Measurements from ENCODE around the gene PCLAF.
"Not testable (repeated sequence)": the region's sequence is repeated elsewhere in the genome, so short reads cannot be mapped to it uniquely, and the experiment has no call there.

PCLAF gene, protein sequence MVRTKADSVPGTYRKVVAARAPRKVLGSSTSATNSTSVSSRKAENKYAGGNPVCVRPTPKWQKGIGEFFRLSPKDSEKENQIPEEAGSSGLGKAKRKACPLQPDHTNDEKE

DNA sequence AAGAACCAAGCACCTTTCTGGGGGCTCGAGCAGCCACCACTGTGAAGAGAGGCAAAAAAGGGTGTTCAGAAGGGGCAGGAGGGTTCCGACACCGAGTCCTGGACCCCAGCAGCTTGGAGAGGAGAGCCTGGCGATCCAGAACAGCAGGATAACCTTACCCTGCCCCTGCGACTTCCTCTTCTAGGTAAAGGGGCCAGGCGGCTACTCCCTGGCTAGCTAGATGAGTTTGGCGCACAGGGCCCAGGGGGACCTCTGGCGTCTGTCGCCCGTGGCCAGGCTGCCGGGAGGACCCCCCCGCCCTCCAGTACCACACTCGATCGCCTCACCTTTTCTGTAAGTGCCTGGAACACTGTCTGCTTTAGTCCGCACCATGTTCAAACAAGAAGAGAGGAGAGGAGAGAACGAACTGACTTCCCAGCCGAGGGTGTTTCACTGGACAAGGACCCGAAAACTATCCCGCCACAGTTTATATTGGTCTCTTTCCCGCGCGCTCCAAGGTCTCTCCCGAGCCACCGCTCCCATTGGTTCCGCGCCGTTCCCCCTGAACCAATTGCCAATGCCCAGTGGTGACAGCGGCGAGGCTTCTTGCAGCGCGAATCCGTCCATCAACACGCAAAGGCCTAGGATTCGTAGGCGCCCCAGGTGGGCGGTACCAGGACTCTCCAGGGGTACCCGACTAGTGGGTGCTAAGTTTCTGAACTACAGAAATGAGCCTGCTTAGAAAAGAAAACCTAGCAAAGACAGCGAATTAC is at the start of gene PCLAF:
PCLAF (minus strand) TSS at position 442 of the 752 bp plus-strand sequence; CDS start at position 372, 70 bp downstream.
- peak; percentile 85 to 95 for DNase-seq (ENCODE audit: low read depth in 2 of 2)

DNA sequence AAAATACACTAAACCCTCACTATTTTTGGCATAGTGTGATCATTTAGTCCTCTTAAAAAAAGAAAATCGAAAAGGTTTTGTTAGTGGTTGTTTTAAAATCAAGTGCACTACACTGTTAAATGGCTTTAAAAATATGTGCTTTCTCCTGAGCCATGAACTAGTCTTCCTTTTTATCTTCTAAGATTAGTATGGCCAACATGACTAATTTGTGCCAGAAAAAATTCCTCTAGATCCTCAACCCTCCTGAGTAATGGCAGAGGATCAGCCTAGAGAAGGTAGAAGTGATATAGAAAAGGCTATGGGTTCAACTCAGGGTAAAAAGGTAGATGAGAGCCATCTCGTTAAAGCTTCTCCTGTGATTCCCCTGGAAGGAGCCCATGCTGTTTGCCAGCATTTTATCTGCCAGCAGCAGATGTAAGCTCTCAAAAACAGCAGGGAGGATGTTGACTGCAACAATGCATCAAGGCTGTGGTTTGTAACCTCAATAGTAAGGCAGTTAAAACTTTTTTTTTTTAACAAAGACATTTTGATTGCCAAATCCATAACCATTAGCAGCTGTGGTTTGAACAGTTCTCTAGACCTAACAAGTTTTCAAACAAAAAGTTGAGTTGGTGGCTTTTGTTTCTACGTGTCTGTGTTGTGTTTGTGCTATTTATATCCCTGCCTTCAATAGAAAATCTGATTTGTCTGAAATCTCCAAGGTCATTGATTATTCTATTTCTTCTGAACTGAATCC is 48.9 kb upstream of the PCLAF start:
- no peak for DNase-seq (ENCODE audit: low read depth in 2 of 2)

DNA sequence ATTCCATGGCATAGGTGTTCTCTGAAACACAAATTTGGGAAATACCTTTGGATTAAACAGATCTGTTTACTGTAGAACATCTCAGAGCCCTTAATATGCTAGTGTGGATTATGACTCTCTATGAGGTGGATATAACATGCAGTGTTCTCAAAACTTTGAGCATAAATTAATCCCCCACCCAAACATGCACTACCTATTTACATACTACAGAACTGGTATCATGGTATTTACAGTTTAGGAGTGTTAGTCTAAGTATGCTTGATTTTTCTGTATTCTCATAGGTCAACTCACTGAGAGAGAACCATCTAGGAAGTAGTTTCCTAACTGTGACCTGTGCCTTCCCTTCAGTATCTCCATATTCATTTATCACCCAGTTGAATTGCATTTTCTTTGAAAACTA is 48.2 kb upstream of the PCLAF start:
- DNase-seq (ENCODE audit: low read depth in 2 of 2): no peak

DNA sequence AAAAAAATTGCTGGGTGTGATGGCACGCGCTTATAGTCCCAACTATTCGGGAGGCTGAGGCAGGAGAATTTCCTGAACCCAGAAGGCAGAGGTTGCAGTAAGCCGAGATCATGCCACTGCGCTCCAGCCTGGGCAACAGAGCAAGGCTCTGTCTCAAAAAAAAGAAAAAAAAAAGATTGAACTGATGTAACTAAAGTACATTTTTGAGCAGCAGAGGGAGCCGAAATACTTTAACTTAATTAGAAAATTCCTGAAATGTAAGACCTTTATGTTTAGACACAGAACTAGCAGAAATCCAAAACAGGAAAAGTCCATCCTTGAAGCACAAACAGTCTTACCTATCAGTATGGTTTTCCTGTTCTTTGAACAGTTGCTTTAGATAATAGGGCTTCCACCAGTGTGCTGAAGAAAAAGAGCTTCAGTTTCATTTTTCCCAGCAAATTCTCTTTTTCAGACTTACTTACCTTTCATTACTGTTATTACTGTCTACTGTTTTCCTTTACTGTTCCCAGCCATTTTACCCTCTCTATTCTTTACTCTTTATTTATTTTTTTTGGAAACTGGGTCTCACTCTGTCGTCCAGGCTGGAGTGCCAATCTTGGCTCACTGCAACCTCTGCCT is 45.7 kb upstream of the PCLAF start:
- DNase-seq (ENCODE audit: low read depth in 2 of 2): no peak

DNA sequence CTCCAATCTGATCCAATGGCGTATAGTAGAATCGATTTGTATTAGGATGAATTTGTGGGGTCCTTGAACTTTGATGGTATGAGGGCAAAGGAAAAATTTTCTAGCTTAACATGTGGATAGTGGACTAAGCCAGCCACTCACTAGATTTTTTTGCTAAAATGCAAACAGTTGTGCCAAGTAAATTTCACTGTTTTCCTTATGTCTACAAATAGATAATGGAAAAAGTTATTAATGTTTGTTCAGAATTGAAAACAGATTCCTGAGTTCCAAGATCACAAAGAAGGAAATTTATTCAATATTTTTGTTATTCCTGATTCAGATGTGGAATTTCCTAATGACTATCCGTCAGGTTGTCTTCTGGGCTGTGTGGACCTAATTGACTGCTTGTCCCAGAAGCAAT is 44.0 kb upstream of the PCLAF start:
- DNase-seq (ENCODE audit: low read depth in 2 of 2): no peak

DNA sequence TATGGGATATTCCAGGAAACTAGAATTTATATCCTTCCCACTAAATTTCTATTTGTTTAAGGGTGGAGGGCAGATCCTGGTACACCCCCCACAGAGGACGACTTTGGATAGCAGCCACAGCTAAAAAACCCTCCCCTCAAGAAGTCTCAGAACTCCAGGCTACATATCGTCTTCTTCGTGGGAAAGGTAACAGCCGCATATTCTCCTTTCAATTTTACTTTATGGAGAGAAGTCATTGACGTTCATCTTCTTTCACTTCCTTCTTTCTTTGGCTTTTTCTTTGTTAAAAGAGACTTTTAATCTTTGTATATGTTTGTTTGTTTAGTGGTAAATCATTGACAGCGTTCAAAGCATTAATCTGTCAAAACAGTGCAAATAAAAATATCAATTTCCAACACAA is 42.7 kb upstream of the PCLAF start:
- DNase-seq (ENCODE audit: low read depth in 2 of 2): no peak

DNA sequence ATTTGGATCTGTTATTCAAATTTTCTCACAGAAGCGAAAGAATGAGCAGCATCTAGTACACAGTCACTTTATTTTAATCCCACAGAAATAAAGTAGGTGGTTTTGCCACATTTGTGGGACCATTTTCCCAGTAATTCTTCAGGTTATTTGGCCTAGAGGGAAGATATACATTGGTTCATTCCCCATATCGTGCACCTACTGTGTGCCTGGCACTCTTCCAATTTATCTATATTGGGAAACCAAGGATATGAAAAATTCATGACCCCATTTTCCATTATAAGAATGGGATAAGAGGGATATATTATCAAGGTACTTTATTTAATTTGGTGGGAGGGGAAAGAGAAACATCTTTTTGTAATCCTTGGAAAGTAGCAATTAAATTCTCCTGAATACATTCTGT is 41.5 kb upstream of the PCLAF start:
- no peak for DNase-seq (ENCODE audit: low read depth in 2 of 2)

DNA sequence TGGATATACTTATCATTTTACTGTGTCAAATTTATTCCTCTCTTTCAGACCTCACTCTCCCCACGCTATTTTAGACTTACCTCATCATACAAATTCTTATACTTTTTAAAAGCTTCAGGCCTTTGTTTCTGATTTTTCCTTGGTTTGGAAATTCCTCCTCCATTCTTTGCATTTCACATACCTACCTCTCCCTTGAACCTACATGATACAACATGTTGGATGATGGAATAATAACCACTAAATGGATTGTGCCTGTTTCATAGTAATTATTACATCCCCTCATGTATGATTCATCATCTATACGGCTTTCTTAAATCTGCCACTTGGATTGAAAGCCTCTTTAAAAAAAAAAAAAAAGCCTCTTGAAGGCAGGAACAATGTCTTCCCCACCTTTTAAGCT is 31.0 kb upstream of the PCLAF start:
- no peak for DNase-seq (ENCODE audit: low read depth in 2 of 2)

DNA sequence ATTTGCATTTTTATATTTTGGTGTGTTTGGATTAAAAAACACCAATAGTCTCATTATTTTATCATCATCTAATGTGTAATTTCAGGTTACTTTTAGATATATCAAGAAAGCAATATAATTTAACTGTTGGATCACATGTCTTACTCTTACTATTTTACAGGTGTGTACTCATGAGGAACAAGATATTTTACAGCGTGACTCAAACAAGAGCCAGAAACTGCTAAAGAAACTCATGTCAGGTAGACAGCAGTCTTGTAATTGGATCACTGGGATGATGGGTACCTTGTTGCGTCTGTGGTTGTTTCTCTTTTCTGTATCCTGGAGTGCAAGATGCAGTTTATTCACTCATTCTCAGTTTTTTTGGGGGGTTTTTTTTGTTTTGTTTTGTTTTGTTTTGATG is 19.3 kb upstream of the PCLAF start:
- DNase-seq (ENCODE audit: low read depth in 2 of 2): no peak

DNA sequence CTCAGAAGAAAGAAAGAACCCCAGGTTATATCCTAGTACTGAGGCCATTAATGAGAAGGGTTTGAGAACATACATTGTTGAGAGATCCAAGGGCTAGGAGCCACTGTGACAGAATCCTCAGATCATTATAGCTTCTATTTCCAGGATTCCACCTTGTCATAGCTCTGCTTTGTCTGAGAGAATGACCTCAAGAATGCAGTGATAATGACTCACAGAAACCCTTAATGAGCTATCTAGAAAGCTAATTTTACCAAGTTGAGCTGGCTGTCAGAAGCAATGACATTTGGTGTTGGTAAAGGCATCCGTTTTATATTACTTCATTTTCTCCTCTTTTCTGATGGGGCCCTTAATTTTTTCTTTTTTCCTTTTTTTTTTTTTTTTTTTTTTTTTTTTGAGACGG is 17.3 kb upstream of the PCLAF start:
- no peak for DNase-seq (ENCODE audit: low read depth in 2 of 2)

DNA sequence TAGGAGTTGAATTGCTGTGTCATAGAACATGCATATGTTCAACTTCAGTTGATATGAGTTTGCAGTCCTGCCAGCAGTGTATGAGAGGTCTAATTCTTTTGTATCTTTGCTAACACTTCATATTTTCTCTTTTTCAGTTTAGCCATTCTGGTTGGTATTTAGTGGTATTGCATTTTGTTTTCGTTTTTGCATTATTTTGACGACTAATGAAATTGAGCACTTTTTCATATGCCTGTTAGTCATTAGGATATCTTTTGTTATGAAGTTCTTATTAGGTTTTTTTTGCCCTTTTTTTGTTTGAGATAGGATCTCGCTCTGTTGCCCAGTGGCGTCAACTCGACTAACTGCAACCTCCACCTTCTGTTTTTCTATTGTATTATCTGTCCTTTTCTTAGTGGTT is 15.5 kb upstream of the PCLAF start:
- DNase-seq (ENCODE audit: low read depth in 2 of 2): no peak

DNA sequence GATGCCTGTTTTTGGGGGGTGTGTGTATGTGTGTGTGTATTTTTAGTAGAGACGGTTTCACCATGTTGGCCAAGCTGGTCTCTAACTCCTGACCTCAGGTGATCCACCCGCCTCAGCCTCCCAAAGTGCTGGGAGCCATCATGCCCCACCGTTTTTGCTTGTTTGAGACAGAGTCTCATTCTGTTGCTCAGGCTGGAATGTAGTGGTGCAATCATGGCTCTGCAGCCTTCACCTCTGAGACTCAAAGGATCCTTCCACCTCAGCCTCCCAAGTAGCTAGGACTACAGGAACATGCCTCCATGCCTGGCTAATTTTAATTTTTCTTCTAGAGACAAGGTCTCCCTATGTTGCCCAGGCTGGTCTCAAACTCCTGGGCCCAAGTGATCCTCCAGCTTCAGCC is 11.2 kb upstream of the PCLAF start:
- DNase-seq (ENCODE audit: low read depth in 2 of 2): not testable (repeated sequence)

DNA sequence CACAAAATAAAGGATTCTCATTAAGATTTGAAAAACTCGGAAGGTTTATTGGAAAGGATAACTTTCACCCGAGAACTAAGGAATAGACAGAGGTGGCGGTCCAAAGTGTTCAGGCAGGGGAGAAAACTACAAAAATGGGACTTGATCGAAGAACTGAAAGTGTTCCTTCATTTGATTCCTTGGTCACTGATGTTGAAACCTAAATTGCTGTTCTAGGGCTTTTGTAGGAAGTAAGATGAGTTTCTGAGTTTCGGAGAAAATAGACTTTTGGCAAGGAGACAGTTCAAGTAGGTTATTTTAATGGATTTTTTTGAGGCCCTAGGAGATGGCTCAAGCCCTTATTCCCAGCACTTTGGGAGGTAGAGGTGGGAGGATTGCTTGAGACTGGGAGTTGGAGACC is 7.8 kb upstream of the PCLAF start:
- no peak for DNase-seq (ENCODE audit: low read depth in 2 of 2)

DNA sequence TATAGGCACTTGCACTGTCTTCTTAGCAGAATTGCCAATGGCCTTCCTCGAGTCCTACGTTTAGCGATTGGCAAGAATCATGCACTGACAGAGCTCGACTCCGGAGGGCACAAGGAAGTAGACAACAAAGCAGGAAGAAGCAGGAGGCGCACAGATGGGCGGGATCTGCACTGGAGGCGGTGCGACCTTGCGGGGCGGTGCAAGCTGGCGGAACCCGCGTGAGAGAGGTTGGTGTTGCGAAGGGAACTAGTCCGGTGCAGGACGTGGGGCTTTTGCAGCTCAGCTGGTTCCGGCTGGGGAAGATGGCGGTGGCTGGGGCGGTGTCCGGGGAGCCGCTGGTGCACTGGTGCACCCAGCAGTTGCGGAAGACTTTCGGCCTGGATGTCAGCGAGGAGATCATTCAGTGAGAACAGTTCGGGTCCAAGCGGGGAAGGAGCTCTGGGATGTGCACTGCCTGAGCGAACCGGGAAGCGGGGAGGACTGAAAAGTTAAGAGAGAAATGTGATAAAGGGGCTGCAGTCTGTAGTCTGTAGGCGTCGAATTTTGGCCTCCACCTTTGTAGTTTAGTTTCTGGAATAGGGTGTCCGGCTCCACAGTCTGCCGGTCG is 6.4 kb upstream of the PCLAF start, which contains the start of gene TRIP4:
TRIP4 (plus strand) TSS at position 275 of the 607 bp plus-strand sequence; CDS start at position 303, 28 bp downstream.
- DNase-seq (ENCODE audit: low read depth in 2 of 2): peak; percentile 95 to 96

DNA sequence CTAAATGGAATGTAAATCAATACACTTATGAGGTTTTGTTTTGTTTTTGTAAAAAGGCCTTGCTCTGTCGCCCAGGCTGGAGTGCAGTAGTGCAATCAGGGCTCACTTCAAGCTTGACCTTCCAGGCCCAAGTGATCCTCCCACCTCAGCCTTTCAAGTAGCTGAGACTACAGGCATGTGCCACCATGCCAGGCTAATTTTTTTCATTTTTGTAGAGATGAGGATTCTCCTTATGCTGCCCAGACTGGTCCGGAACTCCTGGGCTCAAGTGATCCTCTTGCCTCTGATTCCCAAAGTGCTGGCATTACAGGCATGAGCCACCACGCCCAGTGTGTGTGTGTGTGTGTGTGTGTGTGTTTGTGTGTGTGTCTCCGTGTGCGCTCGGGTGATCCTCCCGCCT is 5.0 kb upstream of the PCLAF start:
- no peak for DNase-seq (ENCODE audit: low read depth in 2 of 2)

DNA sequence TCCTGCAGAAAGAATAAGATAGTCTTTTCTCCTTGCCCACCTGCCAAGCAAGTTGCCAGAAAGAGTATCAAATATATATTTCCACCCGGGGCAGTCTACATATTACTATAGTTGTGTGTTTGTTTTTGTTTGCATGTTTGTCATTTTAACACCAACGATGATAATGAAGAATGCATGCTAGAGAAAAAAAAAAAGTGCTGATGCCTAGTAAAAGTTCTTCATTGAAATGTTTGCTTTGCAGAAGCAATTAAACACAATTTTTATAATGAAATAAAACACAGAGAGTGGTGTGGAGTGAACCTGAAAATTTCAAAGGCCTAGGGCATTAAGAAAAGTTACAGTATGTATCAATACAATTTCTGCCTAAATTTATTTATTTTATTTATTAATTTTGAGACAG is 2.5 kb upstream of the PCLAF start:
- no peak for DNase-seq (ENCODE audit: low read depth in 2 of 2)

DNA sequence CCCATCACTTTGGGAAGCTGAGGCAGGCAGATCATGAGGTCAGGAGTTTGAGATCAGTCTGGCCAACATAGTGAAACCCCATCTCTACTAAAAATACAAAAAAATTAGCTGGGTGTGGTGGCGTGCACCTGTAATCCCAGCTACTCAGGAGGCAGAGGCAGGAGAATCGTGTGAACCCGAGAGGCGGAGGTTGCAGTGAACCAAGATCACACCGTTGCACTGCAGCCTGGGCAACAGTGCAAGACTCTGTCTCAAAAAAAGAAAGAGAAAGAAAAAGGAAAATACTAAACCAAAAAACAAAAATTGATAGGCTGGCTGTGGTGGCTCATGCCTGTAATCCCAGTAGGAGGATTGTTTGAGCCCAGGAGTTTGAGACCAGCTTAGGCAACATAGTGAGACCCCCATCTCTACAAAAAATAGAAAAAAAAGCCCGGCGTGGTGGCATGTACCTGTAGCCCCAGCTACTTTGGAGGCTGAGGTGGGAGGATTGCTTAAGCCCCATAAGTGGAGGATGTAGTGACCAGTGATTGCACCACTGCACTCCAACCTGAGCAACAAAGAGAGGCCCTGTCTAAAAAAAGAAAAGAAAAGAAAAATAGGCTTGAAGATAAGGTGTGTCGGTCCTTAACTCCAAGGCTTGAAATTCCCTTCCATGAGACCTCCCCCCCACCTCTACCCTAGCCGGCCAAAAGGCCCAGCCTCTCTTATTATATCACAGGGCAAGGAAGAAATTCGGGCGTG is 941 bp downstream of the PCLAF start:
- not testable (repeated sequence) for DNase-seq (ENCODE audit: low read depth in 2 of 2)

DNA sequence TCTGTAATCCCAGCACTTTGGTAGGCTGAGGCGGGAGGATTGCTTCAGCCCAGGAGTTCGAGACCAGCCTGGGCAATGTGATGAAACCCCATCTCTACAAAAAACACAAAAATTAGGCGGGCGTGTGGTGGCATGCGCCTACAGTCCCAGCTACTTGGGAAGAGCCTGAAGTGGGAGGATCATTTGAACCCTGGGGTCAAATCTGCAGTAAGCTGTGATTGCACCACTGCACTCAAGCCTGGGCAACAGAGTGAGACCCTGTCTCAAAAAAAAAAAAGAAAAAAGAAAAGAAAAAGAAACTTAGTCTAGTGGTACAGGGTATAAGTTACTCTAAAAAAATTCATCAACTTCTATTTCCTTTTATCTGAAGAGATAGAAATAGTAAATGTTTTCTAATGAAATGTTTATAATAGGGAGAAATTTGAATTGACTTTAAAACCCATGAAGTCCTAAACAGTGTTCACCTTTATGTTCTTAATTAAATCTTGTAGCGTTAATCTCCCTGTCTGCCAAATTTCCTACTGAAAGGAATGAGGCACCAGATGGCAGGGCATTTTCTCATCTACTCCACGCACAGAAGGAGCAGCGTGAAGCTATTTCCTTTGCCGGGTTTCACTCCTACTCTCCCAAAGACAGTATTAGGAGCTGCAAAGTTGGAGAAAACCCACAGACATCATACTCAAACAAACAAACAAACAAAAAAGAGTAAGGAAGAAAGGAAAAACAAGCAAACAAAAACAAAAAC is 1.9 kb downstream of the PCLAF start:
- no peak for DNase-seq (ENCODE audit: low read depth in 2 of 2)

DNA sequence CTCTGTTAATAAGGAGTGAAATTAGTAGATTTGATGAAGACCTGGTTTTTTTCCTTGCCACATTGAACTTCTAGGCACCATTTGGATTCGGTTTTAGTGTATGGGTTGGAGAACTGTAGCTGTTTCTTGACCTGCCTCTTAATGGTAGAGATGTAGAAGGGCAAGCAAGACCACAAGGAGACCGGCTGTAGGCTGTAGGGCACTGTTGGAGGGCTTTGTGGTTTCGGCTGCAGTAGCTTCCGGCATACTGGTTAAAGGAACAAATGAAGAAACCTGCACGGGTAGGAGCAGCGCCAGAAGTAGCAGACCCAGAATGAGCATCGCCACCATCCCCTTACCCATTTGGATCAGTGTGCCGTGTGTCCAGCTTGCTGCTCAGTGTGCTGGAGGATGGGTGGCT is 7.9 kb downstream of the PCLAF start:
- DNase-seq (ENCODE audit: low read depth in 2 of 2): no peak

DNA sequence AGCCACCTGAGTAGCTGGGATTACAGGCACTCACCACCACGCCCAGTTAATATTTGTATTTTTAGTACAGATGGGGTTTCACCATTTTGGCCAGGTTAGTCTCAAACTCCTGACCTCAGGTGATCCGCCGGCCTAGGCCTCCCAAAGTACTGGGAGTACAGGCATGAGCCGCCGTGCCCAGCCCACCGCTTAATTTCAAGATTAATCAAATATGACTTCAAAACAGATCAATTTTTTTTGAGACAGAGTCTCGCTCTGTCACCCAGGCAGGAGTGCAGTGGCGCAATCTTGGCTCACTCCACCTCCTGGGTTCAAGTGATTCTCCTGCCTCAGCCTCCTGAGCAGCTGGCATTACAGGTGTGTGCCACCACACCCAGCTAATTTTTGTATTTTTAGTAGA is 9.9 kb downstream of the PCLAF start:
- DNase-seq (ENCODE audit: low read depth in 2 of 2): not testable (repeated sequence)
